Rectal smooth muscle tissue (tissue), 1 donor: ENCODE results near the gene CAPN13.
"Not testable (repeated sequence)": the region's sequence is repeated elsewhere in the genome, so short reads cannot be mapped to it uniquely, and the experiment has no call there.

ENCODE experiments used
- H3K27ac ChIP-seq: one replicate; pipeline ENCODE4 v1.7.0; 2013; ENCODE audit warnings: low read depth, low read length, inconsistent platforms
- H3K27me3 ChIP-seq: one replicate; pipeline ENCODE4 v1.7.0; 2013; ENCODE audit warnings: low read length; ENCODE audit not compliant: control insufficient read depth, insufficient read depth
- H3K36me3 ChIP-seq: one replicate; pipeline ENCODE4 v1.7.0; 2013; ENCODE audit warnings: low read length; ENCODE audit not compliant: control insufficient read depth, insufficient read depth
- H3K4me1 ChIP-seq: one replicate; pipeline ENCODE4 v1.7.0; 2013; ENCODE audit warnings: low read length; ENCODE audit not compliant: control insufficient read depth, insufficient read depth
- H3K4me3 ChIP-seq: one replicate; pipeline ENCODE4 v1.7.0; 2013; ENCODE audit warnings: low read length
- H3K9ac ChIP-seq: one replicate; pipeline ENCODE4 v1.7.0; 2013; ENCODE audit warnings: low read length

CAPN13 gene

DNA sequence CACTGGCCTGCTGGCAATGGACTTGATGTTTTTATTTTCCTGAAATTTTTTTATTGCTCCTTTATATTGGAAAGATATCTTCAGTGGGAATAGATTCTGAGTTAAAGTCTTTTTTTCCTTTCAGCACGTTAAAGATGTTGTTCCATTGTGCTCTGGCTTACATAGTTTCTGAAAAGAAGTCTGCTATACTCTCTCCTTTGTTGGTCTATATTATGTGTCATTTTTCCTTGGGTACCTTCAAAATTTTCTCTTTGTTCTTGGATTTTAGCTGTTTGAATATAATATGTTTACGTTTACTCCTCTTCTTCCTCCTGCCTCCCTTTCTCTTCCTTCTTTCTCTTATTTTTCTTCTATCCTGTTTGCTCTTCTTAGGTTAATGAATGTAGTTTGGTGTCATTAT, 105.5 kb downstream of the CAPN13 start:
- H3K4me3 ChIP-seq: no peak overlapping the region
- H3K4me1 ChIP-seq: no peaks in the 10 kb centered on the region
- H3K9ac ChIP-seq: no peak overlapping the region
- no peaks in the 10 kb centered on the region for H3K27me3 ChIP-seq
- H3K36me3 ChIP-seq: no peaks in the 10 kb centered on the region
- H3K27ac ChIP-seq: no peak overlapping the region

DNA sequence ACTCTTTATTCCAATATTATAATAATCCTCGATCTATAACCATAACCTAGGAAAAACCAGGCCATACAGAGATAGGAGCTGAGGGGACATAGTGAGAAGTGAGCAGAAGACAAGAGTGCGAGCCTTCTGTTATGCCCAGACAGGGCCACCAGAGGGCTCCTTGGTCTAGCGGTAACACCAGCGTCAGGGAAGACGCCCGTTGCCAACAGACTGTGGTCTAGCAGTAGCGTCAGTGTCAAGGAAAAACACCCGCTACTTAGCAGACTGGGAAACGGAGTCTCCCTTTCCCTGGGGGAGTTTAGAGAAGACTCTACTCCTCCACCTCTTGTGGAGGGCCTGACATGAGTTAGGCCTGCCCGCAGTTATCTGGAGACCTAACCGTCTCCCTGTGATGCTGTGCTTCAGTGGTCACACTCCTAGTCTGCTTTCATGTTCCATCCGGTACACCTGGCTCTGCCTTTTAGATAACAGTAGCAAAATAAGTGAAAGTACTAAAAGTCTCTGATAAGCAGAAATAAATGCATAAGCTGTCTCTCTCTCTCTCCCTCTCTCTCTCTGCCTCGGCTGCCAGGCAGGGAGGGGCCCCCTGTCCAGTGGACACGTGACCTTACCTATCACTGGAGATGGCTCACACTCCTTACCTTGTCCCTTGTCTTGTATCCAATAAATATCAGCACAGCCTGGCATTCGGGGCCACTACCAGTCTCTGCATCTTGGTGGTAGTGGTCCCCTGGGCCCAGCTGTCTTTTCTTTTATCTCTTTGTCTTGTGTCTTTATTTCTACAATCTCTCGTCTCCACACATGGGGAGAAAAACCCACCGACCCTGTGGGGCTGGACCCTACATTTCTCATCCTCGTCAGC, 109.8 kb downstream of the CAPN13 start:
- H3K27ac ChIP-seq, H3K27me3 ChIP-seq, H3K36me3 ChIP-seq, H3K9ac ChIP-seq, H3K4me3 ChIP-seq, H3K4me1 ChIP-seq: not testable (repeated sequence)

DNA sequence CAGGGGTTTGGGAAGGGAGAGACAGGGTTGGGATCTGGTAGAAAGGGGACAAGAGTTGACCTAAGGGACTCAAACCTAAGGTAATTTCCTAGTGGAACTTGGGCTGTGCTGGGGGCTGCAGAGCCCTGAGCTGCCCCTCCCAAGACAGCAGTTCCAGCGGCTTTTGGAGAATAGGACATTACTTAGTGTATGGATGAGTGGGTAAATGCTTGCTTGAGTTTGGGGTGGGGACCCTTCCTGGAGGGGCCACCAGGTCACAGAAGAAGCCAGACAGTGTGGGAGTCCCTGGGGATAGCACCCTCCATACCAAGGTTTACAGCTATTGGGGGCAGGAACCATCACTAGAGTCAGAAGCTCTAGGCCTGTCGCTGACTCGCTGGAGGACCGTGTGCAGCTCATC, 111.5 kb downstream of the CAPN13 start:
- no peaks in the 10 kb centered on the region for H3K36me3 ChIP-seq
- H3K4me1 ChIP-seq: peaks cover 4% of the 10 kb centered on the region
- no peak overlapping the region for H3K9ac ChIP-seq
- H3K4me3 ChIP-seq: no peak overlapping the region
- no peak overlapping the region for H3K27ac ChIP-seq
- H3K27me3 ChIP-seq: no peaks in the 10 kb centered on the region

DNA sequence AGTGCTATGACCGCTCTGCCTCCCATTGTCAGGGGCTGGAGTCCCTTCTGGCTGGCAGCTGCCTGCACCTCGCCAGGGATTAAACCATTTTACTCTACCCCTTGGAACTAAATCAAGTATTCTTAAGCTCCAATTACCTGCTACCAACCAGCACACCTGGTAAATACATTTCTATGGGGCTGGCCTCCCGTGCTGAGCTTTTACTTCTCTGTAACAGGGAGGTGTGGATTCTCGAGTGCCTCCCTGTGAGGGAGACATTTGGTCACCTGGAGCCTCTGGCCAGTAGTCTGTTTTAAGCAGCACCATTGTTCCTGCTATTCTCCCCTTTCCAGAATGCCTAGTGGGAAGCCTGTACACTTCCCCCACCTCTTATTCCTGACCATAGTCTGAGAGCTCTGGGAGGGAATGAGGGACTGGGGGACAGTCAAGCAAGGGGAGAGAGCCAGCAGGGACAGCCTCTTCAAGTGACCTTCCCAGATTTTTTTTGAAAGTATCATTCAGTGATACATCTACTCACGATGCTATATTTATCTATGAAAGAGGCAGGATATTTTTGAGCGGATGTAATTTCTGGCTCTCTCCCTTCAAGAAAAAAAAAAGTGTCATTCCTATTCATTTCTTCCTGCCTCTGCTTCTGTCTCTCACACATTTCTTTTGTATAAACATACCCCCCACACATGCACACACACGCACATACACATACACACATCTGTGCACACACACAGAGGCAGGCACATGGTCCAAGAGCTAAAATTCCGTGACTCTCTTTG, 112.8 kb downstream of the CAPN13 start:
- H3K27me3 ChIP-seq: no peaks in the 10 kb centered on the region
- no peak overlapping the region for H3K9ac ChIP-seq
- peaks cover 13% of the 10 kb centered on the region for H3K4me1 ChIP-seq
- H3K27ac ChIP-seq: peak overlapping the region; percentile 3
- H3K36me3 ChIP-seq: no peaks in the 10 kb centered on the region
- no peak overlapping the region for H3K4me3 ChIP-seq

DNA sequence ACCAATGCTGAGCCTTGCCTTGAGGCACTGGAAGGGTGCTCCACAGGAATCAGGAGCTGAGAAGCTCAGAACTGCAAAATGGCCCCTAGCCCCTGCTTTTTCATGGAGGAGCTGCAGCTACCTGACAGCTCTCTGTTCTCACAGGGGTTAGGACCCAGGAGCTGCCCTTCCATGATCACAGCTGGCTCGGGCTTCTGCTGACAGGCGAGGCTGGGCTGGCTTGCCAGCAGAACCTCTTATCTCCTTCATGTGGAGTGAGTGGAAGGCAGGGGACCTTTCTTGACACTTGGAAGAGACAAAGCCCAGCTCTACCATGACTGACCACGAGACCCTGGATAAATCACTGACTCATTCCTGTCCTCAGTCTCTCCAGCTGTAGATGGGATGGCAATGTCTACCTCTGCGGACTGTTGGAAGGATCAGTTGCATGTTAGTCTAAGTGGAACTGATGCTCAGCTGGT, 113.4 kb downstream of the CAPN13 start:
- no peak overlapping the region for H3K27ac ChIP-seq
- no peak overlapping the region for H3K9ac ChIP-seq
- H3K4me3 ChIP-seq: no peak overlapping the region
- no peaks in the 10 kb centered on the region for H3K27me3 ChIP-seq
- peaks cover 18% of the 10 kb centered on the region for H3K4me1 ChIP-seq
- H3K36me3 ChIP-seq: no peaks in the 10 kb centered on the region

DNA sequence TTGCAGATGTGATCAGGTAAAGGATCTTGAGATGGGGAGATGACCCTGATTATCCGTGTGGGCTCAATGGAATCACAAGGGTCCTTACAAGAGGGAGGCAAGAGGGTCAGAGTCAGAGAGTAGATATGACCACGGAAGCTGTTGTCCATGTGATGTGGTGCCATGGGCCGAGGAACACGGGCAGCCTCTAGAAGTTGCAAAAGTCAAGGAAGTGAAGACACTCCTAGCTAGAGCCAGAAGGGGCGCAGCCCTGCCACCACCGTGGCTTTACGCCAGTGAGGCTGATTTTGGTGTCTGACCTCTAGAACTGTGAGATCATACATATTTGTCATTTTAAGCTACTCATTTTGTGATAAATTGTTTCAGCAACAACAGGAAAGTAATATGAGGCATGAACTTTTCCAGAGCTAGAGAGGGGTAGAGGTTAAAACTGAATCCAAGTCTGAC, 114.4 kb downstream of the CAPN13 start:
- Histone ChIP-seq H3K36me3 (no peaks in the 10 kb centered on the region), H3K27ac (no peak overlapping the region), H3K9ac (no peak overlapping the region), H3K4me1 (peaks cover 22% of the 10 kb centered on the region), H3K27me3 (no peaks in the 10 kb centered on the region), H3K4me3 (no peak overlapping the region)

DNA sequence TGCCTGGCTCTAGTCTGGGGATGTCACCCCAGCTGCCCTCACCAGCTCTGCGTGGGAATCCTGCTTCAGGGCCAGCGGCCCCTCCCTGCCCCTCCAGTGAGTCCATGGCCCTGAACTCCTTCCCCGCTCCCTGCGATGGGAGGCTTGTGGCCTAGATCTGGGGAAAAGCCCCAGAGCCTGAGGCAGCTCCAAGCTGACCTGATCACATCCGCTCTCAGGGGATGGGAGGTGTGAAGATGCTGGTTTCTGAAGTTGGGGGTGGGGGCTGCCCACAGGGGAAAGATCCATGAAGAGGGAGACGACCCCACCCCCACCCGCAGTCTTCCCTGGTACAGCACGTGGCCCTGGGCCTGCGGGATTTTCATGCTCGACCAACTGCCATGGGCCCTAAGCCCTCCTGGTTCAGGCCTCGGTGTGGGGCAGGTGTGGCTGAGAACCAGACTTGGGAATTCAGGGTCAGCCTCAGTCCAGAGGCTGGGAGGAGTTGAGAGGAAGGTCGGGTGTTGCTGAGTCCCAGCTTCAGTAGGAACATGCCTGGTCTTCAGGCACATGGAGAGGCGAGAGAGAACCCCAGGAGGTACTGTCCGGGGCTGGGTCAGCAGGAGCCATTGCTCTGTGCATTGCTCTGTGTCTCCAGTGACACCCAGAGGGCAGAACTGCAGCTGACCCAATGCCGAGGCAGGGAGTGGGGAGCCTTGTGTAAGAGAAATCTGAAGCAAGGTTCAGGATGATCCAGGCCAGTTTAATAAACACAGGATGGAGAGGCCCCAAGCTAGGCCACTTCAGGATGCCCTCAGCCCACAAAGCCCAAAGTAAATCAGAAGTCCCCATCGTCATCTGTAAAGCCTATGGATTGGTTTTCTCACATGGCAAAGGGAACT, 115.1 kb downstream of the CAPN13 start:
- Histone ChIP-seq H3K27ac (no peak overlapping the region), H3K36me3 (no peaks in the 10 kb centered on the region), H3K27me3 (no peaks in the 10 kb centered on the region), H3K9ac (no peak overlapping the region), H3K4me3 (no peak overlapping the region), H3K4me1 (peaks cover 22% of the 10 kb centered on the region)

DNA sequence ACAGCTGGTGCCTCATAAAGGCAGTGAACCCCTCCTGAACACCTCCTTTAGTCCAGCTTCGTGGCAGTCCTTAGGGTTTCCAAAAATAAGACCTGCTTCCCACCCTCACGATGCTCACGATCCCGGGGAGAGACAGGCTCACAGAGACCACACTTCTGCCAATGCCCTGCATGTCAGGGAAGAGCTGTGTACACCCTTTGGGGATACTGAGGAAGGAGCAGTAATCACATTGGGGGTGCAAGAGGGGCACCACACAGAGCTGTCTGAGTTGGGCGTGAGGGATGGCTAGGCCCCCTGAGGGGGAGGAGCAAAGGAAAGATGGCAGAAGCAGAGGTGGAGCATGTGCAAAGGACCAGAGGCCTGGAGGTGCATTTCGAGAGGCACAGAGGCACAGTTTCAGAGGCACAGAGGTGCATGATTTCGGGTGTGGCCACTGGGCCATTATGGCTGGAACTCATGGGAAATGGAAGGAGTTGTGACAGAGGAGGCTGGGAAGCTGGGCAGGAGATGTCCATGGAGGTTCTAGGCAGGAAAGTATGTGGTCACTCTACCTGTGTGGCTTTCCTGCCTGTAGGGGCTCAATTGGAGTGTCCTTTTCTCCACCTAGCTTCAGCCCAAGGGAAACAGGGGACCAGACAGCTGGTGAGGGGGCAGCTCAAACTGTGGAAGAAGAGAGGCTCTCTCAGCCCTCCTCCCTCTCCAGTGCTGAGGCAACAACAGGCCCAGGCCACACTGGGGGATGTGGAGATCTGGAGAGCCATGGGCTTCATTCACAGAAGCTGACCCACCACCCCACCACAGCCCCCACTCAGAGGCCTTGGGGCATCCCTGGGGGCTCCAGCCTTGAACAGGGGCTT, 115.9 kb downstream of the CAPN13 start:
- Histone ChIP-seq H3K4me1 (peaks cover 22% of the 10 kb centered on the region), H3K9ac (no peak overlapping the region), H3K27me3 (no peaks in the 10 kb centered on the region), H3K4me3 (no peak overlapping the region), H3K36me3 (no peaks in the 10 kb centered on the region), H3K27ac (no peak overlapping the region)

DNA sequence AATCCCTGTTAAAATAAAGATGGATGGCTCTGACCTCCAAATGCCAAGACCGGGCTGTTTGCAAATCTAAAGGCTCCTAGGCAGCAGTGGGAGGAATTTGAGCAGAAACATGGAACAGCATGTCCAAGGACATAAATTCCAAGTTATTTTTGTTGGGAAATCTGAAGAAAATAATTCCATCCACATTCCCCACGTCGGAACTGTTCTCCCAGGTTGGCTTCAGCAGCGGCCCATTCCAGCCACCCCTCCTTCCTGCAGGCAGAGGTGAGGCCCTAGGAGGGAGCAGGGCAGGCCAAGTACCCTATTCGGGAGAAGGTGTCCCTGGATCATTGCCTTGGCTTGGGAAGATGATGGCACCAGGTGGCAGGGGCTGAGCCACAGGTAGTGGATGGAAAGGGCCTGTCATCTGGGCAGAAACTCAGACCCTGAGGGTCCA, 117.1 kb downstream of the CAPN13 start:
- Histone ChIP-seq H3K9ac (no peak overlapping the region), H3K4me1 (peaks cover 22% of the 10 kb centered on the region)

DNA sequence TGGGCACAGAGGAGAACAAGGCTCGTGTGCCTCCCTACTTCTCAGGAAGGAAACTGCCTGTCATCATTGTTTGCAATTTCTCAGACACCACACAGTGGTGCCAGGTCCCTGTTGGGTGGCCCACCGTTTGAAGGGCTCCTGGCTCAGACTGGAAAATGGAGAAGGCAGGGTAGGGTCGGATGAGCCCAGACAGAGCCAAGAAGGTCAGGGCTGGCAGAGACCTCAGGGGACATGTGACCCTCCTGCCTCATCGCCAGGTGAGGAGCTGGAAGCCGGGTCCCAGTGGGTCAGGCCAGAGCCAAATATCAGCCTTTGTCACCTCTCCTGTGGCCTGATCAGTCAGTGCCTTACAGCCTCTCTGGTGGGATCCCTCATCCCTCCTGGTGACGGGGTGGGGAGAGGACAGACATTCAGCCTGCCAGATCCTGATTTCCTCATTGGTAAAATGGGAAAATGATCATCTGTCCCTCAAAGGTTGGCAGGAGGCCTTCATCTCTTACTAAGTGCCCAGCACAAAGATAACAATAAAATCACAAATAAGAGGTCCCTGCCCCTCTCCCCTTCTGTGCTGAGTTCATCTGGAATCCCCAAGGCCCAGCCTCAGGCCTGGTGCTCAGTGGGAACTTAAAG, 117.6 kb downstream of the CAPN13 start:
- Histone ChIP-seq H3K4me3 (no peak overlapping the region), H3K27me3 (no peaks in the 10 kb centered on the region), H3K4me1 (peaks cover 22% of the 10 kb centered on the region), H3K9ac (no peak overlapping the region), H3K36me3 (no peaks in the 10 kb centered on the region), H3K27ac (peak overlapping the region; percentile 44)

More for the DNA sequence above, 117.1 kb downstream of the CAPN13 start:
- H3K36me3 ChIP-seq: no peaks in the 10 kb centered on the region
- no peaks in the 10 kb centered on the region for H3K27me3 ChIP-seq
- H3K27ac ChIP-seq: peak overlapping the region; percentile 44
- H3K4me3 ChIP-seq: no peak overlapping the region

DNA sequence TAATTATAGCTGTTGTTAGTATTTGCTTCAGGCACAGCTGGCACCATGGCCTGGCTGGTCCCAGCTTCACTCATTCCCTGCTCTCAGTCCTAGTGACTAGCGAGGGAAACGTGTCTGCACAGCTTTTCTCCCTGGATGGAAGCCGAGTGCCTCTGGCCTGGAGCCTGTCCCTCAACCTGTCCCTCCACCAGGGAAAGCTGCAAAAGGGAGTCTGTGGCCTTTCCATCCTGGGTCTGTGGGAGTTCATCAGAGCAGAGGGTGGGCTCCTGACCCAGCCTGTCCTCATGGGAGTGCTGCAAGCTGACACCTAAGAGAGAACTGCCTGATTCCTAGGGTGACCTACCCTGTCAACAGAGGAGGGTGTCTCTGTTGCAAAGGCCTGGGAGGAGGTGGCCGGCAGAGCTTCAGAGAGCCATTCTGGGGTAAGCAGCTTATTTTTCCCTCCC, 118.3 kb downstream of the CAPN13 start:
- Histone ChIP-seq H3K4me3 (no peak overlapping the region), H3K27ac (no peak overlapping the region), H3K9ac (no peak overlapping the region), H3K36me3 (no peaks in the 10 kb centered on the region), H3K27me3 (no peaks in the 10 kb centered on the region), H3K4me1 (peaks cover 18% of the 10 kb centered on the region)
